Brain pericyte (primary cell): Measurements from ENCODE around the gene TMEM87A.

Experiments
- DNase-seq: peaks from one replicate; pipeline ENCODE4 v3.0.0-alpha.2; 2012; ENCODE audit warnings: low read depth, low spot score

The TMEM87A gene

GRCh38 chr15:42163291-42163690 is 109.9 kb downstream of the TMEM87A start:
- DNase-seq, result no peak
